Lung (tissue), 12 donors: ENCODE results near the gene MMP24. TPM values are rescaled to one million over a fixed set of nuclear protein-coding genes. Genes with fewer than 3 reads are reported as not detected.

Experiments
- ATAC-seq: fragments of 200-7000 bp; cut with Tn5 transposase; one replicate; pipeline ENCODE4 v1.9.1; 2020; ENCODE audit warnings: moderate number of reproducible peaks; ENCODE audit not compliant: insufficient read depth, low FRiP score
- DNase-seq, 3 donors: peaks; one replicate each; pipeline ENCODE4 v3.0.0-alpha.2; 2013 to 2017
- H3K27ac ChIP-seq, 2 donors: one replicate each; pipeline ENCODE4 v1.5.1; 2013; ENCODE audit warnings: mild to moderate bottlenecking in 2 of 2, moderate library complexity in 2 of 2, control low read depth in 1 of 2, inconsistent platforms in 1 of 2, low read depth in 1 of 2, low read length in 1 of 2
- H3K27me3 ChIP-seq, 3 donors: one replicate each; pipeline ENCODE4 v1.5.1; 2013; ENCODE audit warnings: low read length in 2 of 3; ENCODE audit not compliant: control insufficient read depth in 3 of 3, insufficient read depth in 3 of 3
- H3K36me3 ChIP-seq, 4 donors: one replicate each; pipeline ENCODE4 v1.5.1; 2013; ENCODE audit warnings: low read length in 4 of 4, mild to moderate bottlenecking in 1 of 4, moderate library complexity in 1 of 4; ENCODE audit not compliant: control insufficient read depth in 4 of 4, insufficient read depth in 4 of 4
- H3K4me1 ChIP-seq, 5 donors: one replicate each; pipeline ENCODE4 v1.5.1; 2013; ENCODE audit warnings: low read length in 5 of 5, mild to moderate bottlenecking in 2 of 5, moderate library complexity in 1 of 5; ENCODE audit not compliant: control insufficient read depth in 5 of 5, insufficient read depth in 5 of 5
- H3K4me3 ChIP-seq: one replicate; pipeline ENCODE4 v1.5.1; 2013; ENCODE audit warnings: mild to moderate bottlenecking, control low read depth, moderate library complexity
- H3K9ac ChIP-seq, 2 donors: one replicate each; pipeline ENCODE4 v1.5.1; 2013; ENCODE audit warnings: low read length in 2 of 2, control low read depth in 1 of 2; ENCODE audit not compliant: insufficient read depth in 1 of 2
- H3K9me3 ChIP-seq, 4 donors: one replicate each; pipeline ENCODE4 v1.5.1; 2013; ENCODE audit warnings: low read length in 3 of 4, mild to moderate bottlenecking in 1 of 4, moderate library complexity in 1 of 4; ENCODE audit not compliant: control insufficient read depth in 4 of 4, insufficient read depth in 3 of 4
- WGBS, 2 donors: extraction: QIAGEN DNeasy Blood & Tissue Kit; methylation state at CpG; one replicate each; pipeline ENCODE4 v1.1.7; 2013; 5-methylcytosine and 5-hydroxymethylcytosine counted together
- polyA plus RNA-seq, 2 donors: library from polyadenylated mRNA; stranded (reverse); fragments of 200-250 nt; gene quantifications; one replicate each; pipeline ENCODE4 v1.2.1, GENCODE V29; 2013
- total RNA-seq, 2 donors: library from RNA; depleted of rRNA in 1 of 2; stranded (reverse); fragments of >200 nt in 1 of 2; gene quantifications; one replicate each; pipeline ENCODE4 v1.2.1, GENCODE V29; 2014 to 2021
- TF ChIP-seq, protein P1 (sequence below): IDR thresholded peaks from 2 replicates; pipeline ENCODE4 v1.5.1; 2012; ENCODE audit warnings: mild to moderate bottlenecking; ENCODE audit errors: control extremely low read depth, extremely low read depth
- donor health status: control.
- donor health status: control.
- donor health status: Bipolar disorder and iron deficiency.
- donor health status: healthy.
- donor health status: DM: yes; HTN: yes; CAD: no.

MMP24 gene
- total and polyA plus RNA-seq, 4 donors: 2.3 to 10.1 (median 6.7) TPM

DNA sequence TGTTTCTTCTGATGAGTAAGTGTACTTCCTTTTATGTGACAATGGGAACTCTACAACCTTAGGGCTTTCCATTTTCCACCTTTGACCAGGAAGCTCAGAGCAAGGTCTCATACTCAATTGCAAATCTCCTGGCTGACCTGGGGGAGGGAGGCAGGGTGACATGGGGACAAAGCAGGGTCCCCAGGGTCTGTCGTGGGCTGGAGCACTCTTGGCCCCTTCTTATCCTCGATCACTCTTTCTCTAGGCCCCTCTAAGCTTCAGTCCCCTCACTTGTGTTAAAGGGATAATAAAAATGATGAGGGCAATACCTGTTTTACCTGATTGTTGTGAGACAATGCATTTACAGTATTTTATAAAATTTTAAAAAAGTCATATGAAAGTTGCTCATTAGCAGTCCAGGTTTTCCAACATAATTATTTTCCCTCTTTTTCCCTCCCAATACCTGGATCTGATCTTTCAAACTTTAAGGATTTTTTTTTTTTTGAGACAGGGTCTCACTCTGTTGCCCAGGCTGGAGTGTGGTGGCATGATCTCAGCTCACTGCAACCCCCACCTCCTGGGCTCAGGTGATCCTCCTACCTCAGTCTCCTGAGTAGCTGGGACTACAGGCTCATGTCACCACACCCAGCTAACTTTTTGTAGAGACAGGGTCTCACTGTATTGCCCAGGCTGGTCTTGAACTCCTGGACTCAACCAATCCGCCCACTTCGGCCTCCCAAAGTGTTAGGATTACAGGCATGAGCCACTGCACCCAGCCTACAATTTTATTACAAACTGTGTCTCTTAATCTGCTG is 74.2 kb downstream of the MMP24 start:
- 91 to 94% methylated on average over 4 of the region's 4 CpGs for WGBS, 2 donors
- H3K9ac ChIP-seq: no peak overlapping the region
- H3K4me3 ChIP-seq: no peak overlapping the region
- H3K36me3 ChIP-seq: peaks cover 0 to 5% (median 0%) of the 10 kb centered on the region in 4 donors
- no peaks in the 10 kb centered on the region for H3K27me3 ChIP-seq
- no peak for ATAC-seq
- TF ChIP-seq, protein P1, sequence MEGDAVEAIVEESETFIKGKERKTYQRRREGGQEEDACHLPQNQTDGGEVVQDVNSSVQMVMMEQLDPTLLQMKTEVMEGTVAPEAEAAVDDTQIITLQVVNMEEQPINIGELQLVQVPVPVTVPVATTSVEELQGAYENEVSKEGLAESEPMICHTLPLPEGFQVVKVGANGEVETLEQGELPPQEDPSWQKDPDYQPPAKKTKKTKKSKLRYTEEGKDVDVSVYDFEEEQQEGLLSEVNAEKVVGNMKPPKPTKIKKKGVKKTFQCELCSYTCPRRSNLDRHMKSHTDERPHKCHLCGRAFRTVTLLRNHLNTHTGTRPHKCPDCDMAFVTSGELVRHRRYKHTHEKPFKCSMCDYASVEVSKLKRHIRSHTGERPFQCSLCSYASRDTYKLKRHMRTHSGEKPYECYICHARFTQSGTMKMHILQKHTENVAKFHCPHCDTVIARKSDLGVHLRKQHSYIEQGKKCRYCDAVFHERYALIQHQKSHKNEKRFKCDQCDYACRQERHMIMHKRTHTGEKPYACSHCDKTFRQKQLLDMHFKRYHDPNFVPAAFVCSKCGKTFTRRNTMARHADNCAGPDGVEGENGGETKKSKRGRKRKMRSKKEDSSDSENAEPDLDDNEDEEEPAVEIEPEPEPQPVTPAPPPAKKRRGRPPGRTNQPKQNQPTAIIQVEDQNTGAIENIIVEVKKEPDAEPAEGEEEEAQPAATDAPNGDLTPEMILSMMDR: no peak
- no peak overlapping the region for H3K27ac ChIP-seq
- H3K9me3 ChIP-seq: no peaks in the 10 kb centered on the region
- DNase-seq: no peak
- peaks cover 0 to 4% (median 2%) of the 10 kb centered on the region in 5 donors for H3K4me1 ChIP-seq

DNA sequence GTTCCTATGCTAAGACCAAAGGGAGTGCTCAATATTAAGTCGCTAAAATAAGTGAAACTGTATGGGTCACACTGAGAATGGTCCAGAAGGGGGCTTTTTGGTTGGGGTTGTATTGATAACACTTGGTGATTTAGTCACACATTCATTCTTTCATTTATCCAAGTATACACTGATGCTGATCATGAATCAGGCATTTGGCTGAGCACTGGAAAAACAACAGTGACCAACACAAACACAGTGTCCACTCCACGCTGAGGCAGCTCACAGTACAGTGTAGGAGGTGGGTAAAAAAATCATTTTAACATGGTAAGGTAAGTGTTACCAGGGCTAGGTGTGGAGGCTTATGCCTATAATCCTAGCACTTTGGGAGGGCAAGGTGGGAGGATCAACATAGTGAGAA is 74.9 kb downstream of the MMP24 start:
- Histone ChIP-seq H3K9me3 (no peaks in the 10 kb centered on the region), H3K4me1 (peaks cover 0 to 10% (median 2%) of the 10 kb centered on the region in 5 donors), H3K27ac (no peak overlapping the region), H3K36me3 (peaks cover 0 to 10% (median 2%) of the 10 kb centered on the region in 4 donors), H3K4me3 (no peak overlapping the region), H3K27me3 (no peaks in the 10 kb centered on the region), H3K9ac (no peak overlapping the region)
- DNase-seq (no peak), ATAC-seq (no peak)
- WGBS, 2 donors: 91 to 94% methylated on average over 2 of the region's 2 CpGs
- TF ChIP-seq, protein P1: no peak

DNA sequence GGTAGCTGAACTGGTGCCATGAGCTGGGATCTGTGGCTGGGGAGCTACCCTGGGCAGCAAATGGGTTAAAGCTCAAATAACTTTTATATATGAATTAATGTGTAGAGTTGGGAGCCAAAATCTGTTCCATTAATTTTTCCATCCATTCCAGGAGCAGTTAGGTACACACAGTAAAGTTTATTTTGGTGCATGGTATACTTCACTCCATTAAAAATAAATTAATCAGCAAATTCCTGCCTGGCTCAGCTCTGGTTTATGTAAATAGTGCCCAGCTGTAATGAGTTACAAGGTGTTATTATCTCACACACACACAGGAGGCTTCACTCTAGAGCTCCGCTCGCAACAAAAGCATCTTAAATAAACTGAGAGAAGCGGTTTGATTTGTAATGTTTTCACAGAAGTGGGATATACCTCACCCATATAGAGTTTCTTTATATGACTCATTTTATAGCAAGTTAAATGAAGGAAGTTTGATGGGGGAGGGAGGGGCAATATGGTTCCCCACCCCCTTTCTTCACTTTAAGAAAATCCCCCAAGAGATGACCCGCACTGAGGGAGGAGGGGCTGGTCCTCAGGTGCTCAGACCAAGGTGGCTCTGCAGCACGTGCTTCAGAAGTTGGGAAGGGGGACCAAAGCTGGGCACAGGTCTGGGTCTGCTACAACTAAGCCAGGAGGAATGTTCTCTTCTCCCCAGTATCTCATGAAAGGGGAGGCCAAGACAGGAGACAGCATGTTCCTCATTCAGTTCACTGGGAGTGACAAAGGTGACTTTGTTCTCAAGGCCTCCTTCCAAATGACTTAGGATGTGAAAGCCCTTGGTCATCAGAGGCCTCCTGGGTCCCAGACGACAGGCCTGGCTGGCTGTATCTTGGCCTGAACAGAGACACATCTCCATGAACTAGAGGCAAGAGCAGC is 76.2 kb downstream of the MMP24 start:
- TF ChIP-seq, protein P1: no peak
- no peak for DNase-seq
- H3K4me3 ChIP-seq: no peak overlapping the region
- H3K9ac ChIP-seq: no peak overlapping the region
- no peak overlapping the region for H3K27ac ChIP-seq
- H3K36me3 ChIP-seq: peaks cover 0 to 10% (median 2%) of the 10 kb centered on the region in 4 donors
- no peaks in the 10 kb centered on the region for H3K9me3 ChIP-seq
- peaks cover 0 to 10% (median 2%) of the 10 kb centered on the region in 5 donors for H3K4me1 ChIP-seq
- H3K27me3 ChIP-seq: no peaks in the 10 kb centered on the region
- ATAC-seq: no peak
- 86 to 87% methylated on average over 6 of the region's 6 CpGs for WGBS, 2 donors
